ENCODE measurements around the gene KHDC1. TPM values are rescaled to one million over a fixed set of nuclear protein-coding genes. Genes with fewer than 3 reads are reported as not detected.

The KHDC1 gene
- total RNA-seq, 1 donor from 2014 or later = 2.9 TPM

Other genes with a start within 250 kb of the KHDC1 start
- gene KHDC1L, start 37.7 kb downstream of the KHDC1 start, total RNA-seq = not detected in 2 replicates
- gene DPPA5, start 91.1 kb upstream of the KHDC1 start, total RNA-seq = not detected in 2 replicates
- not detected in 2 replicates for gene KHDC3L, start 99.5 kb upstream of the KHDC1 start, total RNA-seq
- not detected in 2 replicates for gene OOEP, start 106.7 kb upstream of the KHDC1 start, total RNA-seq
- 1.1 and 1.4 TPM in 2 replicates for gene DDX43, start 131.6 kb upstream of the KHDC1 start, total RNA-seq
- gene CGAS, start 189.1 kb upstream of the KHDC1 start, total RNA-seq = 3.4 and 9.6 TPM in 2 replicates
- gene MTO1, start 198.5 kb upstream of the KHDC1 start, total RNA-seq = 29.6 and 44.6 TPM in 2 replicates